ENCODE results near the gene FHIT.

- TF ChIP-seq, protein P1, sequence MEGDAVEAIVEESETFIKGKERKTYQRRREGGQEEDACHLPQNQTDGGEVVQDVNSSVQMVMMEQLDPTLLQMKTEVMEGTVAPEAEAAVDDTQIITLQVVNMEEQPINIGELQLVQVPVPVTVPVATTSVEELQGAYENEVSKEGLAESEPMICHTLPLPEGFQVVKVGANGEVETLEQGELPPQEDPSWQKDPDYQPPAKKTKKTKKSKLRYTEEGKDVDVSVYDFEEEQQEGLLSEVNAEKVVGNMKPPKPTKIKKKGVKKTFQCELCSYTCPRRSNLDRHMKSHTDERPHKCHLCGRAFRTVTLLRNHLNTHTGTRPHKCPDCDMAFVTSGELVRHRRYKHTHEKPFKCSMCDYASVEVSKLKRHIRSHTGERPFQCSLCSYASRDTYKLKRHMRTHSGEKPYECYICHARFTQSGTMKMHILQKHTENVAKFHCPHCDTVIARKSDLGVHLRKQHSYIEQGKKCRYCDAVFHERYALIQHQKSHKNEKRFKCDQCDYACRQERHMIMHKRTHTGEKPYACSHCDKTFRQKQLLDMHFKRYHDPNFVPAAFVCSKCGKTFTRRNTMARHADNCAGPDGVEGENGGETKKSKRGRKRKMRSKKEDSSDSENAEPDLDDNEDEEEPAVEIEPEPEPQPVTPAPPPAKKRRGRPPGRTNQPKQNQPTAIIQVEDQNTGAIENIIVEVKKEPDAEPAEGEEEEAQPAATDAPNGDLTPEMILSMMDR (IDR thresholded peaks at IDR 0.05) = no peak
- TF ChIP-seq POLR2A (IDR thresholded peaks at IDR 0.05) = no peak
- TF ChIP-seq EP300 (IDR thresholded peaks at IDR 0.05) = no peak
Observed at GRCh38 chr3:60633644-60634043, 617.6 kb downstream of the FHIT start.
